ENCODE measurements around the gene PATJ. TPM values are rescaled to one million over a fixed set of nuclear protein-coding genes. Genes with fewer than 3 reads are reported as not detected.

PATJ gene
- total and polyA plus RNA-seq, 5 donors: 36.3 to 72.3 (median 51.8) TPM

DNA sequence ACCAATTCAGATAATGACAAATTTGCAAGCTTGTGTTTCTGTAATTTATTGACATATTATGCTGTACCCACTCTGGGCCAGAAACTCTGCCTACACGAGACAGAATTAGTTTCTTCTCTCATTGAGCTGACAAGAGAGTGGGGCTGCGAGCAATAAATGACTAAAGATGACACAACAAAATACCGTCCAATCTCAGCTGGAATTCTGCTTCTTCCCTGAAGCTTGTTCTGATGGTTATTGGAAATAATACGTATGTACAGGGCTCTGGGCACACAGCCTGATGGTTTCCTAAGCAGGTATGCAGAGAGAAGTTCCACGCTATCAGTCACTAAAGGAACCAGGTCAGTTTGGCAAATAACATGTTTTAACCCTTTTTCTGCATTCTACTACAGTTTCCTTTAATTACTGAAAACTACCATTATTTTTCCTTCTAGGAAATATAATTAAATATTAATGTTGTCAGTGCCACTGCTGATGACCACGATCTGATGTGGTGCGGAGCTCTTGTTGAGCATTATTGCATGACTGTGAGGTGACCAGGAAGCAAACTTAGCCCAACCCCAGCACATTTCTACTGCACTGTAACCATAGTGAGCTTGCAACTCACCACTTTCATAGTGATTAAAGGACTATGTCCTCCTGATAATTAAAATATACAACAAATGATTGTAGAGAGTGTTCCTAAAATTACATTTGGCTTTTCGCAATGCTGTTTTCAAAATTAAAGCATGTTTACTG lies 231.0 kb downstream of the PATJ start:
- ATAC-seq (peak in 1 of 2 donors; percentile 66), DNase-seq (no peak)
- Histone ChIP-seq H3K27me3 (ENCODE audit: control insufficient read depth, insufficient read depth) (no peaks in the 10 kb centered on the region), H3K9me3 (ENCODE audit: control insufficient read depth, low read length) (no peaks in the 10 kb centered on the region), H3K4me3 (ENCODE audit: low read length) (no peak overlapping the region), H3K27ac (ENCODE audit: low read length) (peak overlapping the region; percentile 61), H3K4me1 (ENCODE audit: control insufficient read depth, insufficient read depth, low read length) (no peaks in the 10 kb centered on the region)
- 62% methylated on average over 8 of the region's 8 CpGs for WGBS
- intact Hi-C loops (cut with DNase I): no loop called here

GRCh38 chr1:61975638-61976037 lies 233.4 kb downstream of the PATJ start:
- H3K9me3 ChIP-seq (ENCODE audit: control insufficient read depth, low read length): no peaks in the 10 kb centered on the region
- no peak for DNase-seq
- no peak overlapping the region for H3K4me3 ChIP-seq (ENCODE audit: low read length)
- no peaks in the 10 kb centered on the region for H3K4me1 ChIP-seq (ENCODE audit: control insufficient read depth, insufficient read depth, low read length)
- H3K27ac ChIP-seq (ENCODE audit: low read length): no peak overlapping the region
- intact Hi-C loops (cut with DNase I): no loop called here
- WGBS: 70% methylated on average over 4 of the region's 4 CpGs
- ATAC-seq: no peak
- no peaks in the 10 kb centered on the region for H3K27me3 ChIP-seq (ENCODE audit: control insufficient read depth, insufficient read depth)

DNA sequence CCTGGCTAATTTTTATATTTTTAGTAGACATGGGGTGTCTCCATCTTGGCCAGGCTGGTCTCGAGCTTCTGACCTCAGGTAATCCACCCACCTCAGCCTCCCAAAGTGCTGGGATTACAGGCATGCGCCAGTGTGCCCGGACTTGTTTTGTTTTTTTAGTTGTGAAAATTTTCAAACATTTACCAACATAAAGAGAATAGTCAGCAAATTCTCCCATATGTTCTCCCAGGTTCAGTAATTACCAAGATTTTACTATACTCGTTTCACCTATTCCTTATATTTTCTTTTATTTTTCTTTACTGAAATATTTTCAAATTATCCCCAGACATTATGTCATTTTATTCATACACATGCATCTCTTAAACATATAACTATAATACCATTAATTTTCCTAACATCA lies 234.3 kb downstream of the PATJ start:
- no peak for ATAC-seq
- 97% methylated on average over 4 of the region's 4 CpGs for WGBS
- intact Hi-C loops (cut with DNase I): no loop called here

DNA sequence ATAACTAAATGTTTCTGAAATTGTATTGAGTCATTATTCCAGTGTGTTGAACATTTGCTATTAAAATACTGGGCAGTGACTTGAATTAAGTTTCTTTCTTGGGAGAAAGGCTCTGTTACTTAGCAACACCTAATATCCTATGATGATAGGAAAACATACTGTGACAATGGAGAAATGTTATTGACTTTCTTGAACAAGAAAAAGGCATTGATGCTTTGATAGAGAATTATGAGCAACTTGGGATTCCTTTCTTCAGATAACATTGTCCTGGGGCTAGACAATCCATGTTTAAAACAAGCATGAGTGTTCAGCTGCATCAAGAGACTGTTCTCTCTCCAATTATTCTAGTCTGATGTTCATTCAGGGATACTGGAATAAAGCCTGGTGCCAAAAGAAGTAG lies 236.5 kb downstream of the PATJ start:
- ATAC-seq (no peak), DNase-seq (no peak)
- intact Hi-C loops (cut with DNase I): no loop called here
- H3K27me3 ChIP-seq (ENCODE audit: control insufficient read depth, insufficient read depth): no peaks in the 10 kb centered on the region
- no peaks in the 10 kb centered on the region for H3K9me3 ChIP-seq (ENCODE audit: control insufficient read depth, low read length)
- no peak overlapping the region for H3K4me3 ChIP-seq (ENCODE audit: low read length)
- H3K4me1 ChIP-seq (ENCODE audit: control insufficient read depth, insufficient read depth, low read length): peaks cover 2% of the 10 kb centered on the region
- no peak overlapping the region for H3K27ac ChIP-seq (ENCODE audit: low read length)

More for the DNA sequence above, 234.3 kb downstream of the PATJ start:
- Histone ChIP-seq H3K4me3 (ENCODE audit: low read length) (no peak overlapping the region), H3K9me3 (ENCODE audit: control insufficient read depth, low read length) (no peaks in the 10 kb centered on the region), H3K4me1 (ENCODE audit: control insufficient read depth, insufficient read depth, low read length) (peaks cover 2% of the 10 kb centered on the region), H3K27ac (ENCODE audit: low read length) (no peak overlapping the region), H3K27me3 (ENCODE audit: control insufficient read depth, insufficient read depth) (no peaks in the 10 kb centered on the region)
- DNase-seq: no peak

- Histone ChIP-seq H3K4me1 (ENCODE audit: control insufficient read depth, insufficient read depth, low read length) (peaks cover 2% of the 10 kb centered on the region), H3K27ac (ENCODE audit: low read length) (no peak overlapping the region), H3K4me3 (ENCODE audit: low read length) (no peak overlapping the region), H3K9me3 (ENCODE audit: control insufficient read depth, low read length) (no peaks in the 10 kb centered on the region), H3K27me3 (ENCODE audit: control insufficient read depth, insufficient read depth) (no peaks in the 10 kb centered on the region)
- intact Hi-C loops (cut with DNase I): no loop called here
- ATAC-seq (no peak), DNase-seq (no peak)
- 87% methylated on average over 4 of the region's 4 CpGs for WGBS
Measured at GRCh38 chr1:61979729-61980128, 237.4 kb downstream of the PATJ start.

- no peak overlapping the region for H3K4me3 ChIP-seq (ENCODE audit: low read length)
- H3K9me3 ChIP-seq (ENCODE audit: control insufficient read depth, low read length): no peaks in the 10 kb centered on the region
- H3K4me1 ChIP-seq (ENCODE audit: control insufficient read depth, insufficient read depth, low read length): peaks cover 2% of the 10 kb centered on the region
- H3K27me3 ChIP-seq (ENCODE audit: control insufficient read depth, insufficient read depth): no peaks in the 10 kb centered on the region
- 70% methylated on average over 4 of the region's 4 CpGs for WGBS
- H3K27ac ChIP-seq (ENCODE audit: low read length): no peak overlapping the region
- no peak for ATAC-seq
- intact Hi-C loops (cut with DNase I): no loop called here
- DNase-seq: peak in 1 of 3 donors; percentile 41
Measured at GRCh38 chr1:61980561-61980960, 238.3 kb downstream of the PATJ start.

DNA sequence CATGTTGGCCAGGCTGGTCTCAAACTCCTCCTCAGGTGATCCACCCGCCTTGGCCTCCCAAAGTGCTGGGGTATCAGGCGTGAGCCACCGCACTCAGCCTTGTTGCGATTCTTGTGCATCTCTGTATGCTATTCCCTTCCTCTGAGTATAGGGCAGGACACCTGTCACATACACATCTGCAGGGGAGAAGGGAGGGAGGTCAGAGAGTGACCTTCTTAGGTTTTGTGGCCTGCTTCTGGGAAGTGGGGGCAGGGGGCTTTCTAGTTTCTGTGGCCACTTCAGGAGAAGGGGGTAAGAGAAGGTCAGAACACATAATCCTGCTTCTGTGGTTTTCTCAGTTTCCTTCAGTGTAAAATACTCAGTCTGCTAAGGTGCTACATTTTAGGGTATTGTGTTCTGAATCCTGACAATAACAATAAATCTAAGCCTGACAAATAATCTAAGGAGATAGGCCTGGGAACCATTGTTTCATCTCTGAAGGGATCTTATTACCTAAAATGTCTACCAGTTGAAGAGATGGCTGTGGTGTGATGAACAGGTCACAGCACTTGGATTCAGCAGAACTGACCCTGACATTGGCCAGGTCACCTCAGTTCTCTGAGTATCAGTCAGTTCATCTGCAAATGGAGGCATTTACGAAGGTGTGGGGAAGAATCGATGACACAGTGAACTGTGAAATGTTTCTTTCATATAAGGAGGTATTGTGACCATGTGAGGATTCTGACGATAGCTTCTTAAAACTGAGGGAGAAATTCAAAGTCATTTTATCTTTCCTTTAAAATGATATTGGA lies 239.8 kb downstream of the PATJ start:
- H3K27me3 ChIP-seq (ENCODE audit: control insufficient read depth, insufficient read depth): no peaks in the 10 kb centered on the region
- ATAC-seq: no peak
- intact Hi-C loops (cut with DNase I): no loop called here
- H3K4me3 ChIP-seq (ENCODE audit: low read length): no peak overlapping the region
- no peak for DNase-seq
- H3K4me1 ChIP-seq (ENCODE audit: control insufficient read depth, insufficient read depth, low read length): peaks cover 2% of the 10 kb centered on the region
- 89% methylated on average over 7 of the region's 7 CpGs for WGBS
- no peak overlapping the region for H3K27ac ChIP-seq (ENCODE audit: low read length)
- no peaks in the 10 kb centered on the region for H3K9me3 ChIP-seq (ENCODE audit: control insufficient read depth, low read length)

- DNase-seq (no peak), ATAC-seq (no peak)
- Histone ChIP-seq H3K4me3 (ENCODE audit: low read length) (no peak overlapping the region), H3K27ac (ENCODE audit: low read length) (no peak overlapping the region), H3K27me3 (ENCODE audit: control insufficient read depth, insufficient read depth) (no peaks in the 10 kb centered on the region), H3K9me3 (ENCODE audit: control insufficient read depth, low read length) (no peaks in the 10 kb centered on the region), H3K4me1 (ENCODE audit: control insufficient read depth, insufficient read depth, low read length) (peaks cover 2% of the 10 kb centered on the region)
- intact Hi-C loops (cut with DNase I): no loop called here
- WGBS: 33% methylated on average over 1 of the region's 1 CpG
Measured at GRCh38 chr1:61983236-61983635, 241.0 kb downstream of the PATJ start.

DNA sequence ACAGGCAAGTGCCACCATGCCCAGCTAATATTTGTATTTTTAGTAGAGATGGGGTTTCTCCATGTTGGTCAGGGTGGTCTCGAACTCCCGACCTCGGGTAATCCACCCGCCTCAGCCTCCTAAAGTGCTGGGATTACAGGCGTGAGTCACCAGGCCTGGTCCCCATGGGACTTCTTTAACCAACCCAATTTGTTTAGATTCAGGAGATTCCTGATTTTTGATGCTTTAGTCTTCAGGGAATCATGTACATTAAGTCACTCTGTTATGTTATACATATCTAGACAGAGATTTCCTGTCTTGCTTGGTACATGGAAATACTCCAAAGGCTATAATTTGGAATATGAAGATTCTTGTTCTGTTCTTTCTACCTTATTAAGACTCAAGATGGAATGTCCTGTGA lies 250.0 kb downstream of the PATJ start:
- Histone ChIP-seq H3K9me3 (ENCODE audit: control insufficient read depth, low read length) (no peaks in the 10 kb centered on the region), H3K4me1 (ENCODE audit: control insufficient read depth, insufficient read depth, low read length) (peaks cover 3% of the 10 kb centered on the region), H3K27me3 (ENCODE audit: control insufficient read depth, insufficient read depth) (no peaks in the 10 kb centered on the region), H3K27ac (ENCODE audit: low read length) (no peak overlapping the region), H3K4me3 (ENCODE audit: low read length) (no peak overlapping the region)
- intact Hi-C loops (cut with DNase I): no loop called here
- WGBS: 93% methylated on average over 5 of the region's 5 CpGs
- ATAC-seq: no peak
- DNase-seq: no peak

- WGBS: 74% methylated on average over 5 of the region's 5 CpGs
- Histone ChIP-seq H3K9me3 (ENCODE audit: control insufficient read depth, low read length) (no peaks in the 10 kb centered on the region), H3K27me3 (ENCODE audit: control insufficient read depth, insufficient read depth) (no peaks in the 10 kb centered on the region), H3K4me1 (ENCODE audit: control insufficient read depth, insufficient read depth, low read length) (peaks cover 3% of the 10 kb centered on the region), H3K27ac (ENCODE audit: low read length) (no peak overlapping the region), H3K4me3 (ENCODE audit: low read length) (no peak overlapping the region)
- intact Hi-C loops (cut with DNase I): no loop called here
- no peak for DNase-seq
- no peak for ATAC-seq
Measured at GRCh38 chr1:61993331-61993961, 251.2 kb downstream of the PATJ start.

DNA sequence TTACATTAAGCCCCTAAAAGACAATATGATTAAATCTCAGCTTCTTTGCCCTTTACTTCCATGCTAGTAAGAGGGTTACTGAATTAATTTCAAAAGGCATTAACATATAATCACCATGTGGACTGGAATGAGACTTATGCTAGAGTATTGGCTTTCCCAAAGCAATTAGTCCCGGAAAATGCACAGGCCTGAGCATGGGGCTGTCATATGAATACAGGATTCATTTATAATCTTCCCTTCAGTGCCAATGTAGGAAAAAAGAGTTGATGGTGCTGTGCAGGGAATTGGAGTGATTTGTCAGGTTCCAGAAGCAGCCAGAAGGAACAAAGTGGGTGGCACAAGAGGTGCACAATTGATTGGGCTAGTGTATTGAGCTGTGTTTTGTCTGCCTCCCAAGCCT lies 253.4 kb downstream of the PATJ start:
- 95% methylated on average over 1 of the region's 1 CpG for WGBS
- H3K4me1 ChIP-seq (ENCODE audit: control insufficient read depth, insufficient read depth, low read length): peaks cover 3% of the 10 kb centered on the region
- no peak overlapping the region for H3K27ac ChIP-seq (ENCODE audit: low read length)
- H3K27me3 ChIP-seq (ENCODE audit: control insufficient read depth, insufficient read depth): no peaks in the 10 kb centered on the region
- H3K4me3 ChIP-seq (ENCODE audit: low read length): no peak overlapping the region
- DNase-seq (no peak), ATAC-seq (no peak)
- no peaks in the 10 kb centered on the region for H3K9me3 ChIP-seq (ENCODE audit: control insufficient read depth, low read length)
- intact Hi-C loops (cut with DNase I): no loop called here

All from right cardiac atrium (tissue), 5 donors.